ENCODE results near the gene MYH4.

GRCh38 chr17:10417431-10417830 lies 51.9 kb downstream of the MYH4 start:
- TF ChIP-seq BRD4 (CRISPR knock-in tag; IDR thresholded peaks at IDR 0.05), result no peak
- TF ChIP-seq CTCF (CRISPR knock-in tag; IDR thresholded peaks at IDR 0.05), result no peak
- no peak for TF ChIP-seq ZNF274 (CRISPR knock-in tag; IDR thresholded peaks at IDR 0.05)
- TF ChIP-seq FOXM1 (CRISPR knock-in tag; IDR thresholded peaks at IDR 0.05), result no peak
- TF ChIP-seq TFDP2 (CRISPR knock-in tag; IDR thresholded peaks at IDR 0.05), result no peak
- TF ChIP-seq, protein P1, sequence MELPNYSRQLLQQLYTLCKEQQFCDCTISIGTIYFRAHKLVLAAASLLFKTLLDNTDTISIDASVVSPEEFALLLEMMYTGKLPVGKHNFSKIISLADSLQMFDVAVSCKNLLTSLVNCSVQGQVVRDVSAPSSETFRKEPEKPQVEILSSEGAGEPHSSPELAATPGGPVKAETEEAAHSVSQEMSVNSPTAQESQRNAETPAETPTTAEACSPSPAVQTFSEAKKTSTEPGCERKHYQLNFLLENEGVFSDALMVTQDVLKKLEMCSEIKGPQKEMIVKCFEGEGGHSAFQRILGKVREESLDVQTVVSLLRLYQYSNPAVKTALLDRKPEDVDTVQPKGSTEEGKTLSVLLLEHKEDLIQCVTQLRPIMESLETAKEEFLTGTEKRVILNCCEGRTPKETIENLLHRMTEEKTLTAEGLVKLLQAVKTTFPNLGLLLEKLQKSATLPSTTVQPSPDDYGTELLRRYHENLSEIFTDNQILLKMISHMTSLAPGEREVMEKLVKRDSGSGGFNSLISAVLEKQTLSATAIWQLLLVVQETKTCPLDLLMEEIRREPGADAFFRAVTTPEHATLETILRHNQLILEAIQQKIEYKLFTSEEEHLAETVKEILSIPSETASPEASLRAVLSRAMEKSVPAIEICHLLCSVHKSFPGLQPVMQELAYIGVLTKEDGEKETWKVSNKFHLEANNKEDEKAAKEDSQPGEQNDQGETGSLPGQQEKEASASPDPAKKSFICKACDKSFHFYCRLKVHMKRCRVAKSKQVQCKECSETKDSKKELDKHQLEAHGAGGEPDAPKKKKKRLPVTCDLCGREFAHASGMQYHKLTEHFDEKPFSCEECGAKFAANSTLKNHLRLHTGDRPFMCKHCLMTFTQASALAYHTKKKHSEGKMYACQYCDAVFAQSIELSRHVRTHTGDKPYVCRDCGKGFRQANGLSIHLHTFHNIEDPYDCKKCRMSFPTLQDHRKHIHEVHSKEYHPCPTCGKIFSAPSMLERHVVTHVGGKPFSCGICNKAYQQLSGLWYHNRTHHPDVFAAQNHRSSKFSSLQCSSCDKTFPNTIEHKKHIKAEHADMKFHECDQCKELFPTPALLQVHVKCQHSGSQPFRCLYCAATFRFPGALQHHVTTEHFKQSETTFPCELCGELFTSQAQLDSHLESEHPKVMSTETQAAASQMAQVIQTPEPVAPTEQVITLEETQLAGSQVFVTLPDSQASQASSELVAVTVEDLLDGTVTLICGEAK (IDR thresholded peaks at IDR 0.05), result no peak
- TF ChIP-seq, protein P1 (CRISPR knock-in tag; IDR thresholded peaks at IDR 0.05), result no peak
- TF ChIP-seq POLR2A (IDR thresholded peaks at IDR 0.05; ENCODE audit: insufficient read depth in 1 of 2, low read depth in 2 of 2, low read length in 2 of 2), result no peak
- no peak for TF ChIP-seq ZNF431 (CRISPR knock-in tag; IDR thresholded peaks at IDR 0.05; ENCODE audit: borderline replicate concordance, low read depth)
- TF ChIP-seq, protein P2, sequence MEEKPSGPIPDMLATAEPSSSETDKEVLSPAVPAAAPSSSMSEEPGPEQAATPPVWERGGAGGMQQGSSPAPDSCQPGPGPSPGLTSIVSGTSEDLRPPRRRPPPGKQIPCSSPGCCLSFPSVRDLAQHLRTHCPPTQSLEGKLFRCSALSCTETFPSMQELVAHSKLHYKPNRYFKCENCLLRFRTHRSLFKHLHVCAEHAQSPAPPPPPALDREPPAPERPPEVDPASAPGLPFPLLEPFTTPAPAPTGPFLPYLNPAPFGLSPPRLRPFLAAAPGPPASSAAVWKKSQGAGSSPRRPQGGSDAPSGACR (CRISPR knock-in tag; IDR thresholded peaks at IDR 0.05), result no peak
- TF ChIP-seq TAF1 (CRISPR knock-in tag; IDR thresholded peaks at IDR 0.05), result no peak
